Mesenchymal stem cell (in vitro differentiated cells and primary cell): ENCODE data around the gene PLCB2.

Experiments
- DNase-seq: peaks from one replicate; pipeline ENCODE4 v3.0.0-alpha.2; 2013
- H2AFZ ChIP-seq: one replicate; pipeline ENCODE4 v1.6.1; 2013; ENCODE audit warnings: low read depth, mild to moderate bottlenecking, control low read depth, inconsistent platforms, low read length, moderate library complexity
- H2AK5ac ChIP-seq: 2 replicates; pipeline ENCODE4 v1.6.1; 2013; ENCODE audit warnings: low read length, moderate library complexity, mild to moderate bottlenecking, inconsistent platforms; ENCODE audit not compliant: severe bottlenecking
- H2BK120ac ChIP-seq: one replicate; pipeline ENCODE4 v1.6.1; 2013; ENCODE audit warnings: low read depth, mild to moderate bottlenecking, inconsistent platforms, low read length, moderate library complexity
- H2BK12ac ChIP-seq, 2 experiments: one replicate each; pipeline ENCODE4 v1.6.1; 2013; ENCODE audit warnings: inconsistent platforms in 2 of 2, low read length in 2 of 2, mild to moderate bottlenecking in 2 of 2, moderate library complexity in 2 of 2, control low read depth in 1 of 2
- H2BK15ac ChIP-seq: one replicate; pipeline ENCODE4 v1.6.1; 2013; ENCODE audit warnings: mild to moderate bottlenecking, low read depth, inconsistent platforms; ENCODE audit not compliant: poor library complexity, severe bottlenecking
- H2BK5ac ChIP-seq: 2 replicates; pipeline ENCODE4 v1.6.1; 2013; ENCODE audit warnings: low read depth, mild to moderate bottlenecking, low read length, control low read depth, inconsistent platforms; ENCODE audit not compliant: poor library complexity, severe bottlenecking
- H3K14ac ChIP-seq, 2 experiments: one replicate each; pipeline ENCODE4 v1.6.1; 2013; ENCODE audit warnings: inconsistent platforms in 2 of 2, low read length in 2 of 2, control low read depth in 1 of 2, mild to moderate bottlenecking in 1 of 2, moderate library complexity in 1 of 2
- H3K18ac ChIP-seq, 2 experiments: one replicate each; pipeline ENCODE4 v1.6.1; 2013; ENCODE audit warnings: inconsistent platforms in 2 of 2, low read length in 2 of 2, control low read depth in 1 of 2, low read depth in 1 of 2, mild to moderate bottlenecking in 1 of 2
- H3K23ac ChIP-seq, 2 experiments: one replicate each; pipeline ENCODE4 v1.6.1; 2013; ENCODE audit warnings: inconsistent platforms in 2 of 2, low read length in 2 of 2, mild to moderate bottlenecking in 2 of 2, moderate library complexity in 2 of 2, control low read depth in 1 of 2
- H3K27ac ChIP-seq: 2 replicates; pipeline ENCODE4 v1.5.1; 2013; ENCODE audit warnings: mild to moderate bottlenecking, moderate library complexity, low read length, control low read depth, inconsistent platforms; ENCODE audit not compliant: poor library complexity, severe bottlenecking
- H3K27me3 ChIP-seq, 2 experiments: 2 replicates each; pipeline versions ENCODE4 v1.6.1 to v1.7.0; 2013; ENCODE audit warnings: low read length in 2 of 2, mild to moderate bottlenecking in 2 of 2, moderate library complexity in 2 of 2, control low read depth in 1 of 2, inconsistent platforms in 1 of 2; ENCODE audit not compliant: control insufficient read depth in 1 of 2, insufficient read depth in 1 of 2
- H3K36me3 ChIP-seq, 2 experiments: 2 replicates each; pipeline versions ENCODE4 v1.6.1 to v1.7.0; 2013; ENCODE audit warnings: low read length in 2 of 2, control low read depth in 1 of 2, inconsistent platforms in 1 of 2, low read depth in 1 of 2, mild to moderate bottlenecking in 1 of 2; ENCODE audit not compliant: insufficient read depth in 2 of 2, control insufficient read depth in 1 of 2
- H3K4ac ChIP-seq, 2 experiments: one replicate each; pipeline ENCODE4 v1.6.1; 2013; ENCODE audit warnings: inconsistent platforms in 2 of 2, low read length in 2 of 2, mild to moderate bottlenecking in 2 of 2, moderate library complexity in 2 of 2, control low read depth in 1 of 2, low read depth in 1 of 2
- H3K4me1 ChIP-seq: 2 replicates; pipeline ENCODE4 v1.6.1; 2013; ENCODE audit warnings: low read depth, low read length, control low read depth; ENCODE audit not compliant: control insufficient read depth, insufficient read depth
- H3K4me2 ChIP-seq: 2 replicates; pipeline ENCODE4 v1.6.1; 2013; ENCODE audit warnings: low read length, mild to moderate bottlenecking, inconsistent platforms; ENCODE audit not compliant: poor library complexity, severe bottlenecking
- H3K4me3 ChIP-seq, 2 experiments: 2 replicates each; pipeline versions ENCODE4 v1.5.1 to v1.7.0; 2013; ENCODE audit warnings: low read length in 2 of 2, mild to moderate bottlenecking in 2 of 2, control low read depth in 1 of 2, low read depth in 1 of 2; ENCODE audit not compliant: insufficient read depth in 1 of 2
- H3K79me1 ChIP-seq: replicated peaks from 2 replicates; pipeline ENCODE4 v1.6.1; 2013; ENCODE audit warnings: mild to moderate bottlenecking, control low read depth, low read length, inconsistent platforms; ENCODE audit not compliant: poor library complexity, severe bottlenecking
- H3K9ac ChIP-seq: 2 replicates; pipeline ENCODE4 v1.7.0; 2013; ENCODE audit warnings: mild to moderate bottlenecking, low read length, moderate library complexity
- H3K9me3 ChIP-seq: 2 replicates; pipeline ENCODE4 v1.7.0; 2013; ENCODE audit warnings: mild to moderate bottlenecking, low read length; ENCODE audit not compliant: control insufficient read depth
- H4K8ac ChIP-seq: one replicate; pipeline ENCODE4 v1.6.1; 2013; ENCODE audit warnings: inconsistent platforms, mild to moderate bottlenecking, low read length, moderate library complexity
- H4K91ac ChIP-seq: one replicate; pipeline ENCODE4 v1.6.1; 2013; ENCODE audit warnings: mild to moderate bottlenecking, low read length, inconsistent platforms
- WGBS: methylation state at CpG from one replicate; pipeline ENCODE4 v1.1.7; 2013; ENCODE audit warnings: mixed read lengths; 5-methylcytosine and 5-hydroxymethylcytosine counted together

Gene PLCB2

DNA sequence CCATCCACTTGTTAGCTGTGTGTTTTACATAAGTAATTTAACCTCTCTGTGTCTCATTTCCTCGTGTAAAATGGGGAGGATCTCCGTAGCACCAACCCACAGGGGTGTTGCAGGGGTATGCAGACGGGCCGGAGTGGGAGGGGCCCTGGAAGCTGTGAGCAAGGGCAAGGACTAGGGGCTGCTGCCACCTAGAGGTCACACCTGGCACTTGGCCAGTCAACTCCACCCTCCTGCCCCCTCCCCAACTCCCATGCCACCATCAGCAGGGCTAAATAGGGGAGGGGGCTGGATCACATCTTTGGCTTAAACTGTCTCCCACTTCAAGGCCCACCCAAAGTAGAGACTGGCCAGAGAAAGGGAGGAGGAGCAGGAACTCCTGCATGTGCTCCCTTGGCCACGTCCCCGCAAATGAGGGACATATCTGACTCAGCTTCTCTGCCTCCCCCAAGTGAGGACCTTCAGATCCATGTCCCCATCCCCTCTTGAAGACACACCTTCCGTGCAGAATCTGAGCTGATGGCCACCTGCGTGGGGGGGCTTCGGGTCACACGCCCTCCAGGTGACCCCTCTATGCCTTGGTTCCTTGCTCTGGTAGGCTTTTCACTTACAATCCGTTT, 30.4 kb upstream of the PLCB2 start:
- Histone ChIP-seq H3K4me2 (peak overlapping the region; percentile 62), H3K36me3 (peaks cover 9 to 37% of the 10 kb centered on the region in 2 experiments), H4K91ac (peak overlapping the region; percentile 99), H2AFZ (no peak overlapping the region), H3K4me1 (peaks cover 68% of the 10 kb centered on the region), H2BK12ac (peak overlapping the region; percentile 18 to 91), H3K4me3 (peak overlapping the region in 1 of 2 experiments; percentile 78), H3K18ac (peak overlapping the region; percentile 15 to 96), H3K79me1 (peaks cover 22% of the 10 kb centered on the region), H3K23ac (no peak overlapping the region), H3K27me3 (no peaks in the 10 kb centered on the region), H3K4ac (peak overlapping the region; percentile 91 to 97), H4K8ac (peak overlapping the region; percentile 83), H2BK5ac (peak overlapping the region; percentile 6), H3K27ac (peak overlapping the region; percentile 97), H3K14ac (peak overlapping the region in 1 of 2 experiments; percentile 30), H2AK5ac (peak overlapping the region; percentile 35), H2BK120ac (peak overlapping the region; percentile 91), H3K9ac (peak overlapping the region; percentile 95), H2BK15ac (peak overlapping the region; percentile 62), H3K9me3 (no peaks in the 10 kb centered on the region)
- WGBS: 38% methylated on average over 11 of the region's 11 CpGs
- peak; percentile 76 for DNase-seq

DNA sequence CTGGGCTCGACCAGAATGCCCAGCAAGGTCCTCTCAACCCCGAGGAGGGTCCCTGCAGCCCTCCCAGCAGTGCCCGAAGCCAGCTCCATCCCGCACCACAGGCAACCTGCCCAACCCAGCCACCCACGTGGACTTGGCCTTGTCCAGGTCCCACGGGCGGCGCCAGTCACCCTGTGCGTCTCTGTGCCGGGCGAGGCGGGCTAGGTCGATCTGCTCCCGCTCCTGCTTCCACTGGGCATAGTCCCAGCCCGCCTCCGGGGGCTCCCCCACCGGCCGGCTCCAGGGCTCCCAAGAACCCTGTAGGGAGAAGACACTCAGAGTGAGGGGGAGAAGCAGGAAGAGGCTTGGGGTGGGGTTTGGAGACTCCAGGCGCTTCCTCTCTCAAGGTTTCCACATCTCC, 29.9 kb upstream of the PLCB2 start:
- peak overlapping the region; percentile 90 for H4K8ac ChIP-seq
- peaks cover 64% of the 10 kb centered on the region for H3K4me1 ChIP-seq
- peak overlapping the region in 1 of 2 experiments; percentile 19 for H3K14ac ChIP-seq
- H3K23ac ChIP-seq: no peak overlapping the region
- peak overlapping the region; percentile 55 to 73 for H3K18ac ChIP-seq
- H2AK5ac ChIP-seq: peak overlapping the region; percentile 35
- no peak for DNase-seq
- H3K27ac ChIP-seq: no peak overlapping the region
- H3K79me1 ChIP-seq: peaks cover 22% of the 10 kb centered on the region
- H3K4me2 ChIP-seq: peak overlapping the region; percentile 62
- H4K91ac ChIP-seq: peak overlapping the region; percentile 97
- H3K4ac ChIP-seq: peak overlapping the region in 1 of 2 experiments; percentile 50
- whole genome bisulfite sequencing: 85% methylated on average over 12 of the region's 19 CpGs
- H2BK12ac ChIP-seq: peak overlapping the region in 1 of 2 experiments; percentile 66
- no peak overlapping the region for H2BK5ac ChIP-seq
- H3K9me3 ChIP-seq: no peaks in the 10 kb centered on the region
- H3K9ac ChIP-seq: no peak overlapping the region
- peaks cover 9 to 41% of the 10 kb centered on the region in 2 experiments for H3K36me3 ChIP-seq
- peak overlapping the region; percentile 4 for H2BK120ac ChIP-seq
- no peaks in the 10 kb centered on the region for H3K27me3 ChIP-seq
- no peak overlapping the region for H3K4me3 ChIP-seq
- H2AFZ ChIP-seq: no peak overlapping the region
- H2BK15ac ChIP-seq: peak overlapping the region; percentile 8

DNA sequence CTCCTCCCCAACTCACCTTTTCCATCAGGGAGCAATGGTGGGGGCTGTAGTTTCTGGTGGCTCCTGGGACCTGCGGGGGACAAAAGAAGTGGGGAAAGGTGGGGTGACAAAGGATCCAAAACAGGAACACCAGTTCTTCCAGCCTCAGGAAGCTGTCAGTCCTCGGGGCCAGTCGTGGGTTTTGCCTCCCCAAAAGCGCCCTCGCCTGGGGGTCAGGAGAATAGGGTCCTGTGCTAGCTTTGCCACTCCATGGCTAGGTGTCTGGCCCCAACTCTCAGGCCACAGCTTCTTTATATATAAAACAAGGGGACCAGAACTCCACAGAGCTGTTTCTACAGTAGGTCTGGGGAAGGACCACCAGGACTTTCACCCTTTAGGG, 29.0 kb upstream of the PLCB2 start:
- H3K18ac ChIP-seq: peak overlapping the region in 1 of 2 experiments; percentile 38
- H2BK5ac ChIP-seq: no peak overlapping the region
- H2AFZ ChIP-seq: no peak overlapping the region
- H4K91ac ChIP-seq: peak overlapping the region; percentile 18
- H3K9ac ChIP-seq: no peak overlapping the region
- no peak overlapping the region for H3K14ac ChIP-seq
- H2BK12ac ChIP-seq: no peak overlapping the region
- peak overlapping the region; percentile 26 for H2BK15ac ChIP-seq
- H3K9me3 ChIP-seq: no peaks in the 10 kb centered on the region
- H3K27me3 ChIP-seq: no peaks in the 10 kb centered on the region
- no peak overlapping the region for H3K4me3 ChIP-seq
- peak overlapping the region; percentile 43 for H4K8ac ChIP-seq
- peaks cover 9 to 45% of the 10 kb centered on the region in 2 experiments for H3K36me3 ChIP-seq
- H3K27ac ChIP-seq: no peak overlapping the region
- peak overlapping the region in 1 of 2 experiments; percentile 57 for H3K4ac ChIP-seq
- no peak overlapping the region for H3K4me2 ChIP-seq
- peak overlapping the region; percentile 11 for H2BK120ac ChIP-seq
- peak overlapping the region; percentile 17 for H2AK5ac ChIP-seq
- WGBS: 41% methylated on average over 5 of the region's 5 CpGs
- H3K23ac ChIP-seq: no peak overlapping the region
- DNase-seq: no peak
- H3K4me1 ChIP-seq: peaks cover 64% of the 10 kb centered on the region
- peaks cover 26% of the 10 kb centered on the region for H3K79me1 ChIP-seq

DNA sequence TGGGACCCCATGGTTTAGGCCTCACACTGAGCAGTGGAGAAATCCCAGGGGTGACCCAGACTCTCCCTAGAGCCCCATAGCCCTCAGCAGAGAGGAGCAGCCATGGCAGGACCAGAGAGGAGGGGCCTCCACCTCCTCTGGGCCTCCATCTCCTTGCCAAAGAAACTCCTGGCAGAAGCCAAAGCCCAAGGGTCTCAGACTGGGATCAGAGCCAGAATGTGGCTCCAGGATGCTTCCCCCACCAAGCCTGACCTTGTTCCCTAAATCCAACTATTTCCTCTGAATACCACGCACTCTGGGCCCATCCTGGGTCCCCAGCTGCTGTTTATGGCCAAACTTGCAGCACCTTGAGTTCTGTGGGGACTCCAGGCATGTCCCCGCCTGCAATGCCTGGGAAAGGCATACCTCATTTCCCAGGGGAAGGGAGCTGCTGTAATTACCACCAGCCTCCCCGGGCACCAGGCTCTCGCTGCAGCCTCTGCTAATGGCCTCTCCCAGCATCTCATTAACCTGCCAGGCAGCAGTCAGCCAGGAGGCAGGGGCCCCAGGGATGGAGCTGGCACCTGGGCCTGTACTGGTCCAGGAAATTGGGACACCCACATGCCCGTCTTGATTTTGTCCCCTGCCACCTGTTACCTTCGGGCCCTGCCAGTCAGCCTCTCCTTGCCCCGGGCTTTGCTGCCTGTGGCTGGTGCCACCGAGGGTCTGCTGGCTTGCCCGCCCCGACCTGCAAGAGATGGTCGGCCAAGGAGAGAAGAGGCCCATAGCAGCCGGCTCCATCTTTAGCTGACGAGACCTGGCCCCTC, 28.4 kb upstream of the PLCB2 start:
- Histone ChIP-seq H3K79me1 (peaks cover 26% of the 10 kb centered on the region), H3K36me3 (peaks cover 9 to 46% of the 10 kb centered on the region in 2 experiments), H3K4me1 (peaks cover 63% of the 10 kb centered on the region), H3K27ac (no peak overlapping the region), H3K4me3 (no peak overlapping the region), H2AFZ (no peak overlapping the region), H2BK12ac (peak overlapping the region; percentile 6 to 60), H4K91ac (peak overlapping the region; percentile 25), H3K9ac (no peak overlapping the region), H2BK5ac (no peak overlapping the region), H3K9me3 (no peaks in the 10 kb centered on the region), H3K23ac (no peak overlapping the region), H4K8ac (peak overlapping the region; percentile 43), H3K18ac (peak overlapping the region; percentile 3 to 37), H3K4ac (peak overlapping the region in 1 of 2 experiments; percentile 57), H2BK15ac (peak overlapping the region; percentile 44), H2AK5ac (peak overlapping the region; percentile 32), H3K14ac (no peak overlapping the region), H3K4me2 (no peak overlapping the region), H3K27me3 (no peaks in the 10 kb centered on the region), H2BK120ac (peak overlapping the region; percentile 77)
- 85% methylated on average over 9 of the region's 13 CpGs for WGBS
- no peak for DNase-seq
